NB4 (cell line): ENCODE data around the gene MRPL41.
"Not testable (repeated sequence)": the region's sequence is repeated elsewhere in the genome, so short reads cannot be mapped to it uniquely, and the experiment has no call there.

Experiments
- CTCF ChIP-seq: IDR thresholded peaks from one replicate; pipeline ENCODE4 v1.5.1; 2012; ENCODE audit warnings: low read depth, low read length
- POLR2A ChIP-seq: IDR thresholded peaks from 2 replicates; pipeline ENCODE4 v1.6.1; 2011; ENCODE audit warnings: mild to moderate bottlenecking; ENCODE audit not compliant: insufficient read length; ENCODE audit errors: extremely low read depth

GRCh38 chr9:137513136-137513535 lies 38.5 kb upstream of the MRPL41 start:
- TF ChIP-seq CTCF, POLR2A: not testable (repeated sequence)
